Transverse colon (tissue), 4 donors: ENCODE results near the gene PHF5A. TPM values are rescaled to one million over a fixed set of nuclear protein-coding genes. Genes with fewer than 3 reads are reported as not detected.

Experiments used
- DNase-seq: peaks from one replicate; pipeline ENCODE4 v3.0.0-alpha.2; 2019
- H3K27ac ChIP-seq, 4 donors: fragments of 200-600 bp; sonication (generic); 2 replicates each; pipeline ENCODE4 v1.5.1; 2016 to 2018; ENCODE audit warnings: inconsistent platforms in 4 of 4
- H3K27me3 ChIP-seq: fragments of 200-600 bp; sonication (generic); 2 replicates; pipeline ENCODE4 v1.5.1; 2017; ENCODE audit warnings: inconsistent platforms
- H3K36me3 ChIP-seq, 4 donors: fragments of 200-600 bp; sonication (generic); 2 replicates each; pipeline ENCODE4 v1.5.1; 2017 to 2019; ENCODE audit warnings: inconsistent platforms in 4 of 4
- H3K4me1 ChIP-seq, 4 donors: fragments of 200-600 bp; sonication (generic); 2 replicates each; pipeline ENCODE4 v1.5.1; 2017 to 2020; ENCODE audit warnings: inconsistent platforms in 4 of 4
- H3K4me3 ChIP-seq, 4 donors: fragments of 200-600 bp; sonication (generic); 1 replicate in 1 of 4; 2 replicates in 3 of 4; pipeline versions ENCODE4 v1.5.1 to v1.6.1; 2017 to 2019; ENCODE audit warnings: inconsistent platforms in 4 of 4
- H3K9me3 ChIP-seq, 2 donors: fragments of 200-600 bp; sonication (generic); 2 replicates each; pipeline ENCODE4 v1.5.1; 2017 to 2019; ENCODE audit warnings: inconsistent platforms in 2 of 2
- CTCF ChIP-seq, 5 experiments: fragments of 200-600 bp in 3 of 5; fragments of 450-650 bp in 2 of 5; sonication (generic) in 3 of 5; IDR thresholded peaks; 1 replicate in 2 of 5; 2 replicates in 3 of 5; pipeline ENCODE4 v1.5.1; 2016 to 2017; ENCODE audit warnings: antibody characterized with exemption in 5 of 5, inconsistent platforms in 3 of 5, mild to moderate bottlenecking in 2 of 5, moderate library complexity in 1 of 5
- EP300 ChIP-seq: sonication (generic); formaldehyde crosslinking; IDR thresholded peaks from one replicate; pipeline ENCODE4 v1.6.1; 2017; ENCODE audit warnings: antibody characterized with exemption, low read depth
- POLR2A ChIP-seq: fragments of 450-650 bp; IDR thresholded peaks from one replicate; pipeline ENCODE4 v1.6.1; 2016; ENCODE audit warnings: antibody characterized with exemption, mild to moderate bottlenecking, moderate library complexity
- POLR2AphosphoS5 ChIP-seq, 3 donors: sonication (generic); formaldehyde crosslinking; IDR thresholded peaks; one replicate each; pipeline ENCODE4 v1.6.1; 2016; ENCODE audit warnings: antibody characterized with exemption in 3 of 3
- WGBS, 2 donors: methylation state at CpG; one replicate each; pipeline ENCODE4 v1.1.5; 2018; ENCODE audit warnings: low coverage in 1 of 2; 5-methylcytosine and 5-hydroxymethylcytosine counted together
- in situ Hi-C, 4 donors: fragments of 200-750 bp; cut with MboI; loops; one replicate each; pipeline versions ENCODE4 v1.15.0 to v1.15.1; 2017; ENCODE audit warnings: low sequenced_read_pairs in 3 of 4, low pct_ligation_motif_present in 1 of 4, low pct_unique_long_range_greater_than_20kb in 1 of 4
- intact Hi-C: fragments of 100-400 bp; cut with DNase I; formaldehyde crosslinking; loops from one replicate; pipeline ENCODE4 v1.15.1; 2023; ENCODE audit warnings: low total_unique reads
- total RNA-seq, 4 donors: library from RNA; depleted of rRNA; stranded (reverse); fragments of >200 nt; gene quantifications; one replicate each; pipeline ENCODE4 v1.1.0, GENCODE V29; 2016

PHF5A gene
- total RNA-seq, 4 donors from 2014 or later: 3.0 to 33.9 (median 25.0) TPM

- no peak for TF ChIP-seq POLR2AphosphoS5 (IDR thresholded peaks at IDR 0.05)
- TF ChIP-seq POLR2A: no peak
- no peak for TF ChIP-seq EP300
- TF ChIP-seq CTCF (IDR thresholded peaks at IDR 0.05): no peak
- Histone ChIP-seq H3K27me3 (no peaks in the 10 kb centered on the region), H3K4me3 (no peak overlapping the region), H3K9me3 (no peaks in the 10 kb centered on the region), H3K4me1 (no peaks in the 10 kb centered on the region), H3K27ac (peak overlapping the region in 1 of 4 donors; percentile 7), H3K36me3 (peaks cover 0 to 44% (median 20%) of the 10 kb centered on the region in 4 donors)
- in situ Hi-C loops (no loop called here), intact Hi-C loops (no loop called here)
- WGBS, 2 donors: 79 to 83% methylated on average over 4 to 7 of the region's 7 CpGs
- no peak for DNase-seq
These were observed 10.2 kb downstream of the PHF5A start for GRCh38 chr22:41458161-41458728.

- TF ChIP-seq POLR2A: peak; percentile 89
- peak; percentile 92 to 96 (median 96) for TF ChIP-seq POLR2AphosphoS5 (IDR thresholded peaks at IDR 0.05)
- TF ChIP-seq EP300: peak; percentile 81
- TF ChIP-seq CTCF (IDR thresholded peaks at IDR 0.05): no peak
- Histone ChIP-seq H3K27me3 (no peaks in the 10 kb centered on the region), H3K27ac (peak overlapping the region; percentile 100), H3K4me1 (peaks cover 3 to 10% (median 8%) of the 10 kb centered on the region in 4 donors), H3K36me3 (no peaks in the 10 kb centered on the region), H3K9me3 (no peaks in the 10 kb centered on the region), H3K4me3 (peak overlapping the region; percentile 77 to 97 (median 87))
- DNase-seq: peak; percentile 95
- intact Hi-C loops (no loop called here), in situ Hi-C loops (no loop called here)
- 1% methylated on average over 28 of the region's 28 CpGs; no CpG with 5 or more reads in 1 of the 2 donors for WGBS, 2 donors
These were observed 20.2 kb downstream of the PHF5A start for GRCh38 chr22:41448189-41448808.

- no peaks in the 10 kb centered on the region for H3K9me3 ChIP-seq
- TF ChIP-seq POLR2A: no peak
- TF ChIP-seq POLR2AphosphoS5 (IDR thresholded peaks at IDR 0.05): peak; percentile 6 to 65 (median 64)
- no peak for TF ChIP-seq CTCF (IDR thresholded peaks at IDR 0.05)
- TF ChIP-seq EP300: no peak
- intact Hi-C loops: no loop called here
- DNase-seq: peak; percentile 69
- H3K4me3 ChIP-seq: peak overlapping the region; percentile 77 to 97 (median 87)
- peaks cover 10 to 17% (median 15%) of the 10 kb centered on the region in 4 donors for H3K4me1 ChIP-seq
- WGBS, 2 donors: 0% methylated on average over 42 of the region's 63 CpGs; no CpG with 5 or more reads in 1 of the 2 donors
- peaks cover 0 to 5% (median 0%) of the 10 kb centered on the region in 4 donors for H3K36me3 ChIP-seq
- H3K27me3 ChIP-seq: no peaks in the 10 kb centered on the region
- in situ Hi-C loops: no loop called here
- peak overlapping the region; percentile 100 for H3K27ac ChIP-seq
These were observed 20.9 kb downstream of the PHF5A start for GRCh38 chr22:41447435-41448188.
